ENCODE results near the gene EPHA8. TPM values are rescaled to one million over a fixed set of nuclear protein-coding genes. Genes with fewer than 3 reads are reported as not detected.

Gene EPHA8
- total and polyA plus RNA-seq, 9 of the 15 experiments (the other 6 are each of a cell fraction or from before 2014, with no cell fraction given), result not detected

DNA sequence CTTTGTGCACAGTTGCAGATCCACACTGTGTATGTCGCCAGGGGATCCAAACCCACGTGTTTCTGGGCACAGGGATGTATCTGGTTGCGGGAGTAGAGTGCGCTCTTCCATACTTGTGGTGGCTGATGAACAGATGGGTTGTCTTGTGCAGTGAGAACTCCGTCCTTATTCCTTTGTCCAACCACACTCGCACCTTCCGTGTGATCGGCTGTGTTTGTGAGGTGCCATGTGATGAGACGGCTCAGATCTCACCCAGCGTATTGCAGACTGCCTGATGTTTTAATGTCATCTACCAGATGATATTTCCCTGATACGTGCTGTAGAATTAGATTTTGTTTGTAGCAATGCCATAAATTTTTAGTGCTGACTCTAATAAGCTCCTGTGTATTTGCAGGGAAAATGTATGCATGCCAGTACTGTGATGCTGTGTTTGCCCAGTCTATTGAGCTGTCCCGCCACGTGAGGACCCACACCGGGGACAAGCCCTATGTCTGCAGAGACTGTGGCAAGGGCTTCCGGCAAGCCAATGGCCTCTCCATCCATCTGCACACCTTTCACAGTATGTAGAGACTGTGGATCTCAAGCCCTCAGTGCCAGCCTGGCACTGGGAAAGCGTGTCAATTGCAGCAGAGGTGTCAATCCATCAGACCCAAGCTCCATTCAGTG, 46.2 kb upstream of the EPHA8 start:
- in situ Hi-C loops (cut with MboI) (no loop called here), intact Hi-C loops (cut with micrococcal nuclease) (no loop called here)
- ChIA-PET CTCF (ENCODE audit: low intra/inter-chr PET ratio) (no interaction called here), POLR2A (no interaction called here)
- H3K79me2 ChIP-seq (ENCODE audit: control insufficient read depth, insufficient read depth, low read length), result no peaks in the 10 kb centered on the region
- ATAC-seq (no peak), DNase-seq (ENCODE audit: extremely low read depth in 1 of 4, low spot score in 3 of 4) (no peak), FAIRE-seq (no peak)
- H3K9ac ChIP-seq (ENCODE audit: insufficient read depth in 1 of 2, low read depth in 2 of 2, low read length in 2 of 2), result no peak overlapping the region
- H3K4me1 ChIP-seq (replicated peaks in 1 of 2; ENCODE audit: control insufficient read depth in 2 of 2, insufficient read depth in 2 of 2, low read length in 2 of 2), result no peaks in the 10 kb centered on the region
- WGBS (ENCODE audit: insufficient coverage, low coverage, missing lambda C conversion rate), result 92% methylated on average over 16 of the region's 16 CpGs
- TF ChIP-seq ZC3H8 (IDR thresholded peaks at IDR 0.05), result no peak
- no peak for TF ChIP-seq ZNF639 (CRISPR knock-in tag; conservative IDR thresholded peaks at IDR 0.05 in 1 of 2, IDR thresholded peaks at IDR 0.05 in 1 of 2)
- no peak for TF ChIP-seq MEF2D (tag; conservative IDR thresholded peaks at IDR 0.05; ENCODE audit: low read depth)
- TF ChIP-seq SREBF2 (CRISPR knock-in tag; IDR thresholded peaks at IDR 0.05), result no peak
- no peak for TF ChIP-seq SAFB2 (IDR thresholded peaks at IDR 0.05; ENCODE audit: borderline replicate concordance, low read depth, low read length, severe bottlenecking)
- no peak for TF ChIP-seq ZFP30 (CRISPR knock-in tag; IDR thresholded peaks at IDR 0.05; ENCODE audit: borderline replicate concordance)
- TF ChIP-seq FOXA3 (CRISPR knock-in tag; conservative IDR thresholded peaks at IDR 0.05 in 1 of 2, IDR thresholded peaks at IDR 0.05 in 1 of 2), result no peak
- no peak for TF ChIP-seq ZNF274 (IDR thresholded peaks at IDR 0.05; ENCODE audit: borderline replicate concordance, low read depth, low read length)
- no peak for TF ChIP-seq HCFC1 (IDR thresholded peaks at IDR 0.05; ENCODE audit: low read depth, low read length)
- no peak for TF ChIP-seq ZSCAN32 (CRISPR knock-in tag; IDR thresholded peaks at IDR 0.05)
- TF ChIP-seq GABPB1 (CRISPR knock-in tag; IDR thresholded peaks at IDR 0.05), result no peak
- no peak overlapping the region for H2AFZ ChIP-seq (ENCODE audit: low read depth, low read length)
- H3K9me3 ChIP-seq (replicated peaks; ENCODE audit: control insufficient read depth, insufficient read depth, low read depth, low read length), result no peaks in the 10 kb centered on the region
- H4K20me1 ChIP-seq (replicated peaks; ENCODE audit: control insufficient read depth, insufficient read depth, low read length), result 0 out of 2 replicates have a peak, but pooled peaks cover 4% of the 10 kb centered on the region
- H3K4me3 ChIP-seq, result no peak overlapping the region
- H3K27me3 ChIP-seq (ENCODE audit: control insufficient read depth in 2 of 2, insufficient read depth in 2 of 2, low read length in 2 of 2), result no peaks in the 10 kb centered on the region
- H3K27ac ChIP-seq (ENCODE audit: extremely low read depth, low read depth, low read length), result no peak overlapping the region
- peaks cover 93% of the 10 kb centered on the region for H3K36me3 ChIP-seq (ENCODE audit: control insufficient read depth, insufficient read depth, low read length)
- H3K9me1 ChIP-seq (ENCODE audit: control insufficient read depth, insufficient read depth, low read length), result no peaks in the 10 kb centered on the region
- no peak overlapping the region for H3K4me2 ChIP-seq (ENCODE audit: insufficient read depth, low read length)
- no TSS peak for BruUV-seq (replicated peaks)

All from K562 (cell line).